ENCODE measurements around the gene BMP2K.
"Not testable (repeated sequence)": the region's sequence is repeated elsewhere in the genome, so short reads cannot be mapped to it uniquely, and the experiment has no call there.

The BMP2K gene

DNA sequence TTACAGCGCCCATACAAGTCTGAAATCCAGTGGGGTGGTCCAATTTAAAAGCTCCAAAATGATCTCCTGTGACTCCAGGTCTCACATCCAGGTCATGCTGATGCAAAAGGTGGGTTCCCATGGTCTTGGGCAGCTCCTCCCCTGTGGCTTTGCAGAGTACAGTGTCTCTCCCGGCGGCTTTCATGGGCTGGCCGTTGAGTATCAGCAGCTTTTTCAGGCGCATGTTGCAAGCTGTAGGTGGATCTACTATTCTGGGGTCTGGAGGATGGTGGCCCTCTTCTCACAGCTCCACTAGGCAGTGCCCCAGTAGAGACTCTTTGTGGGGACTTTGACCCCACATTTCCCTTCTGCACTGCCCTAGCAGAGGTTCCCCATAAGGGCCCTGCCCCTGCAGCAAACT, 92.6 kb downstream of the BMP2K start:
- DNase-seq, result not testable (repeated sequence)

DNA sequence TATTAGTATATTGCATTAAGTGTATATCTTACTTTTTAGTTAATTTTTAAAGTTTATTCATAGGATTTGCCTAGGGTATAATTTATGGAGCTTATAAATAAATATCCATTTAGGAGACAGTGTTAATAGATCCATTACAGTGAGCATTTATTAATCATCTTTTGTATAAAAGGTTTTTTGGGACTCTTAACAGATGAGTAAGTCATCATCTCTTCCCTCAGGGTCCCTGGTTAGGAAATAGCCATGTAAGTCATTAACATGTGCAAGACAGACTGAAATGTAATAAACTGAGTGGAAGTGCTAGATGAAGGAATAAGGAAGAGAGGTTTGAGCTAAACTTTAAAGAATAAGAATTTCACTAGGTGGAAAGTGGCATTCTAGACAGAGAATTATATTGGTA, 93.9 kb downstream of the BMP2K start:
- DNase-seq, result no peak

DNA sequence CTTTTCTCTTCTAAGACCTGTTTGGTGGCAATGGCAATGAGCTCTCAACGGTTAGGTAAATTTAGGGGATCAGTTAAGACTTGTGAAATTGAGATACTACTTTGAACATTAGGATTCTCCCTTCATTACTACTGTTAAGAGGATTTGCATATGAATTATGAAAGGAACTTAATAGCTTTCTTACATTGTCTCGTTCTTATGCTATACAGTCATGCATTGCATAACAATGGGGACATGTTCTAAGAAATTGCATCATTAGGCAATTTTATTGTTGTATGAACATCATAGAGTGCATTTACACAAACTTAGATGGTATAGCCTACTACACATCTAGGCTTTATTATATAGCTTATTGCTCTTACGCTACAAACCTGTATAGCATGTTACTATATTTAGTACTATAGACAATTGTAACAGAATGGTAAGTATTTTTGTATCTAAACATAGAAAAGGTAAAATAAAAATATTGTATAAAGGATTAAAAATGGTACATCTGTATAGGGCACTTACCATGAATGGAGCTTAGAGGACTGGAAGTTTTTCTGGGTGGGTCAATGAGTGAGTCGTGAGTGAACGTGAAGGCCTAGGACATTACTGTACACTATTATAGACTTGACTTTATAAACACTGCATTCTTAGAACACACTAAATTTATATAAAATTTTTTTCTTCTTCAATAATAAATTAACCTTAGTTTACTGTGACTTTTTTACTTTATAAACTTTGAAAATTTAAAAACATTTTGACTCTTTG, 100.6 kb downstream of the BMP2K start:
- DNase-seq, result no peak

DNA sequence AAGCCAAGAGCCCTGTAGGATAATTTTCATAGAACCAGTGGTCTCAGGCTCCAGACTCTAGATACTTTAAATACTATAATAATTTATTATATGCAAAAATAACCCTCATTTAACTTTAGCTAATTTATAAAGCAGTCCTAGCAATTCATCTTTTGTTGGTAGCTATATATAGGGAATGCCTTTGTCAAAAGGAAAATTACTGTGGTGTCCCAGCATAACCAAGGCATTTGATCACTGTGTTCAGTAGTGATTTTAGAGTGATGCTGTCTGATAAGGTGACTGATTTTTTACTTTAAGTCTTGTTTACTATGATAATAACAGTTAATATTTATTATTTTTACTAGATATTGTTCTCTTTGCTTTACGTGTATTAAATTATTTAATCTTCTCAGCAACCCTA, 101.9 kb downstream of the BMP2K start:
- DNase-seq, result no peak

DNA sequence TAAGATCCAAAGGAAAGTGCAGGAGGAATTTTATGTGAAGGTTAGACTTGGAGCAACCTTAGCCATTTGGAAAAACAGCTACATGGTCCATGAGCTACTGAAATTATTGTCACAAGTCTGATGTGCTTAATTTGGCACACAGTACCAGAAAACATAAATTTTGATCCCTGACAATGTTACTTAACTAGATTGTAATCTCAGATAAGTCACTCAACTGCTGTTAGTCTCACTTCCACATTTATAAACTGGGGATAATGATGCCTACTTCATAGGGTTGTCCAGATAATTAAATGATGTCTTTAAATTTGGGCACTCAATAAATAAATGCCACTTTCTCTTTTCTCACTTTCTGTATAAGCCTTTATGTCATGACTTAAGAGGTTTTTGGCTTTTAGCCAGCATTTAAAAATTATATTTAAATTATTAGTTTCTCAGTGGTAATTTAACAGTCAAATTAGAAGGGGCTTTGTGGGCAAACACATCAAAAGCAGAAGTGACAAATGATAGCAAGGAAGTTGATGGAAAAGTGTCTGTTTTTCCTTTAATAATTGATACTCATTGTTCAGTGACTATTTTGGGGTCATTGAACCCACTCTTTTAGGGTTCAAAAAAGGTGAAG, 104.8 kb downstream of the BMP2K start:
- DNase-seq, result no peak

DNA sequence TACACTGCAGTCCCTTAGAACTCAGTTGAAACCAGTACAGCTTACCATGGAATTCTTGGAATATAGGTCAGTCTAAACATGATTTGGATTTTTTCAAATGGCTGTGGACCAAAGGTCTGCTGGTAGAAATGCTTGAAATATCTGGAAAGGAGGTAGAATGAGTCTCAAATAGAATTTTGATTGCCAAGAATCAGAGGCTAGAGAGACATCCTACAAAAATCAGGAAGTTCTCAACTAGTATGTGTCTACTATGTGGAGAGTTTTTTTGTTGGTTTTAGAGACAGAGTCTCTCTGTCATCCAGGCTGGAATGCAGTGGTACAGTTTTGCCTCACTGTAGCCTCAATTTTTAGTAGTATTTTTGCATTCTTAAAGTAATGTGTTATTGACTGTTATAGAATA, 109.4 kb downstream of the BMP2K start:
- no peak for DNase-seq

DNA sequence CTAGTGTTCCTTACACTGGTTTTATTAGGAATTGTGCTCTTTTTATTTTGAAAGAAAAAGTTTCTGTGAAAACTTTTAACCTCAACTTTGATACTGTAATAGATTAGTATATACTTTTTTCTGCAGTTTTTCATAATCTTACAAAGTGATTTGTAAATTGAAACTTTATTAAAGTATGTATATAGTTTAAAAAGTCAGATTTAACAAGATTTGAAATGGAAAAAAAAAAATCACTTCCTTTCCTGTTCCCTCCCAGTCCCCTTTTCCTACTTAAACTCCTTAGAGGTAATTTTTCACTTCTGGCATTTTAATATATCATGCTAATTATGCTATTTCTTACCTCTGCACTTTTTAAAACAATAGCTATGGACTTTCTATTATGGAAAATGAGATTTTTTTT, 113.8 kb downstream of the BMP2K start:
- no peak for DNase-seq

DNA sequence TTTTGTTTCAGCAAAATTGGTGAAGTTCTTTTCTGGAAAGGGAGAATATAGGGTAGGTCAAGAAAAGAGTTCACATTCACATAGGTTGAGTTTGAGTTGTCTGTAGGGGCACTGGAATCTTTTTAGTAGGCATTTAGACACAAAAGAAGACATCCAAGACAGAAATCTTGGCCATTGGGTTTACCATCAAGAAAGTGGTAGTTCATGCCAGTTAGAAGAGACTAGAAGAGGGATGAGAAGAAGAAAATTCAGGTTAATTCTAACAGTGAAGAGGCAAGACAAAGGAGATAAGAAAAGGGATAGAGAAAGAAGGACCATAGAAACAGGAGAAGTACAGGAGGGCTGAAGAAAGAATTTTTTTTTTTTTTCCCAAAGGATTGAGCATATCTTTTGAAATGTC, 123.2 kb downstream of the BMP2K start:
- DNase-seq, result no peak

DNA sequence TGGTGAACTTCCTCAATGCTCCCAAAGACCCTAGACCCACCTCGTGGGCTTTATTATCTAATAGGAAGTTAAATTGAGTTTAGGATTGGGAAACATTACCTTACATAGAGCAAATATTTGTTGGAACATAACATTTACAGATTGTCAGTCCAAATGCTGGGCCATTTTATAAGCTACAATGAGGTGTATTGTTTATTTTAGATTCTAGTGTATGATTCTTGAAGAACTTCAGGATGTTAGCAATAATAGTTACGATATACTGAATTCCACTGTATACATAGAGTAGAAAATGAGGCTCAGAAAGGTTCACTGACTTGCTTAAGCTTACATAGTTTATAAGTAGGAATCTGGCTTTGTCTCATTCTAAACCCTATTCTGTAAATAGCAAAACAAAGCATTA, 125.7 kb downstream of the BMP2K start:
- no peak for DNase-seq

DNA sequence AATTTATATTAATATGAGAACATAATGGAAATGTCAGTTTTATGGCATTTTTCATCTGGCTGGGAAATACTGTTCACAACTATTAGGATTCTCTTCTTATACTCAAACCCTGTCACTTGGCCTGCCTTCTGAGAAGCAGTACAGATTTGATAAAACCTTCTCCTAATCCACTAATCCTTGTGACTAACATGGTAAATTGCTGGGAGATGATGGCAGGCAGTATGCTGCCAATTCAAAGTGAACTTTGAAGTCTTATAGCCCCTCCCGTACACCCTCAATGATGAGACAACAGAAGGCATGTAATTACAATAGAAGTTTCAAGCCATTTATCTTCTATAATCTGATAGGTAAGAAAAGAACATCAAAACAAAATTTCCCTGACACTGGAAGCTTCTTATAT, 126.1 kb downstream of the BMP2K start:
- no peak for DNase-seq

DNA sequence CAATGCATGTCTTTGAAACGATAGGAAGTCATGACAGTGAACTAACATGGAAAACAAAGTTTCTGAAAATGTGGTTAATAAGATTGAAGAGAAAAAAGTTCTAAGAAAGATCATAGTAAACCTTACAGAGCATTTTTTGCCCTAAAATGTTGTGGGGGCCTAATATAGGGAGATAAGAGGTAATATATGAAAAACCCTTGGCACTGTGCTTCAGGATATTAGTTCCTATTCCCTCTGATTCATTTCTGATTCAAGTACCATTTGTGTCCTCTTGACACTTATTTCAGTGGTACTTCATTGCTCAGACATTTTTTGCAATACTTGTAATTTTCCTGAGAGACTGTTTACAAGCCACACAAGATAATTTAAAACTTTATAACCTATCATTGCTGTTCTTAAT, 128.0 kb downstream of the BMP2K start:
- no peak for DNase-seq

DNA sequence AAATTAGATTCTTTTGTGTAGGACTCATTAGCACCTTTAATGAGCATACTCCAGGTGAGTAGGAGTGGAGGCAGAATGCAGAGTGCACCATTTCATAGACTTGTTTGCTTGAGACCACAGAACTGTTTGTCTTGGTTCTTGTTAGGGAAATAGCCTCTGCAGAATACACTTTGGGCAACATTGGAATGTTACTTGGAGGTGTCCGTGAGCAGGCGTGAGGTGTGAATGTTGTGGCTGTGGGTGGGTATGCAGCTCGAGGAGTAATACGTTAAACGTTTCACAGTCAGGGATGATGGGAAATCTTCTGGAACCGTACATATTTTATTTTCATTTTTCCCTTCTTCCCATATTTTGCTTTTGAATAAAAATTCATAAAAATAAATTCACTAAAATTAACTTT, 131.5 kb downstream of the BMP2K start:
- no peak for DNase-seq

DNA sequence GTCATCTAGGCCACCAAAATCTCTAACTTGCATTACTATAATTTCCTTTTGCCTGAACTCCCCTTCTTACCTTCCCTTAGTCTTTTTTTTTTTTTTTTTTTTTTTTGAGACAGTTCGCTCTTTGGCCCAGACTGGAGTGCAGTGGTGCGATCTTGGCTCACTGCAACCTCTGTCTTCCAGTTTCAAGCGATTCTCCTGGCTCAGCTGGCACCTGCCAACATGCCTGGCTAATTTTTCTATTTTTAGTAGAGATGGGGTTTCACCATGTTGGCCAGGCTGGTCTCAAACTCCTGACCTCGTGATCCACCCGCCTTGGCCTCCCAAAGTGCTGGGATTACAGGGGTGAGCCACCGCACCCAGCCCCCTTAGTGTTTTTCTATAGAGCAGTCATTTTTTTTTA, 132.8 kb downstream of the BMP2K start:
- not testable (repeated sequence) for DNase-seq

DNA sequence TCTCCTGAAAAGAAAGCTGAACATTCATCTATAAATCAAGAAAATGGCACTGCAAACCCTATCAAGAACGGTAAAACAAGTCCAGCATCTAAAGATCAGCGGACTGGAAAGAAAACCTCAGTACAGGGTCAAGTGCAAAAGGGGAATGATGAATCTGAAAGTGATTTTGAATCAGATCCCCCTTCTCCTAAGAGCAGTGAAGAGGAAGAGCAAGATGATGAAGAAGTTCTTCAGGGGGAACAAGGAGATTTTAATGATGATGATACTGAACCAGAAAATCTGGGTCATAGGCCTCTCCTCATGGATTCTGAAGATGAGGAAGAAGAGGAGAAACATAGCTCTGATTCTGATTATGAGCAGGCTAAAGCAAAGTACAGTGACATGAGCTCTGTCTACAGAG, 134.5 kb downstream of the BMP2K start:
- no peak for DNase-seq

DNA sequence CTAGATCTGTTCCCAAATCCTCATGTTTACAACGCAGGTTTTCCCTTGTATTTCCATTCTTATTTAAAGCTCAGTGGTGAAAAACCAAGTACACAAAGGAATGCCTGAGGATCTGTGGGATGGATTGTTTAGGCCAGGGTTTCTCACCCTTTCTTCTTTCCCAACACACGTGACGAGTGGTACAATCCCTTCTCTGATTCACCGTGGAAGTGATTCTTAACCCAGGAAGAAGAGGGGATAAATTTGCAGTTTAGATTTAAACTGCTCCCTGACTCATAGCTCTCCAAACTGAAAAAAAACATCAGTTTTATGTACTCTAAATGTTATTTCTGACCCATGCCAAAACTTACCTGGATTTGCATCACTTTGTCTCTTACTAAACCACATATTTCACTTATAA, 146.1 kb downstream of the BMP2K start:
- no peak for DNase-seq

DNA sequence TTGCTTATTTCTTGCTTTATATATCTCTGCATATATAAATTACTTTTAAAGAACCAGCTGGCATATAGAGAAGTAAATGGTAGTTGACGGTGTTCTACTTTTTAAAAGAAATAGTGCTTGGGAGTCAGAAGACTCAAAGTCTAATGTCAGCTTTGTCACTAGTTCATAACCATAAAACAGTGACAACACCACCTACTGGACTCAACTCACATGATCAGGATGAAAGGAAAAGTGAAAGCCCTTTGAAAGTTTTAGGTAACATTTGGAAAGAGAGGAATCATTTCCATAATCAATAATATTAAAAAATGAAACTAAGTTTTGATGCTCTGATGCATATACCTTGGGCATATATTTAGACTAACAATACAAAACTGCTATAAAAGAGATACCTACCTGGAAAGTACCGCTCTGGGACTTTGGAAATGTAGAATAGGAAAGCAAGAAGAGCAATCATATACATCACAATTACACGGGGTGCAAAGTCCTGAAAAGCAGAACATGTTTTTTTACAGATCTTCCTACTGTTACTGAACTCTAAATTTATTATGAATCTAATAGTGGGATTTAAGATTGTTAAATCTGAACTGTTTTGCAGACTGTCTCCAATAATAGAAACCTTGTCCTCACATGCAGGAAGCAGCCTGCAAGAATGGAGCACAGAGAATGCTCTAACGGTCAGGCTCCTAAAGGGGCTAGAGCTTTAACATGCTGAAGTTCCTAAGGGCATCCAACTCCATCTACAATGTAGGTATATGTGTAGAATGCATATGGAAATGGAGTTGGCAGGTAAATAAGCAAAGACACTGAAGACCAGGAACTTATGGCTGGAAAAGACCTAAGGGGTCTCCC, 147.5 kb downstream of the BMP2K start:
- no peak for DNase-seq

DNA sequence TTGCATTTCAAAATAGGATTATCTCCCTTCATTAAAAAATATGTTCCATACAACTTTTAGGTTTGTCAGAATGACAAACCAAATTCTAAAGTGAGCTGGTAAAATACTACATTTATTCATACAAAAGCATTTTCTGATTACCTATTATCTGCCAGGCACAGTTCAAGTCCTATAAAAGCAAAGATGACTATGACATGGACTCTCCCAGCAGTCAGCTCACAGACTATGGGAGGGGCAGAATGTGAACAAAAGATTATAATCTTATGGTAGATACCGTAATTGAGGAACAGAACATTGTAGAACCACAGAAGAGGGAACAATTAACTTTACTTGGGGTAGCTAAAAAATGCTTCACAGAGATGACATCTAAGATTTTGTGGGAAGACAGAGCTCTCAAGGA, 150.7 kb downstream of the BMP2K start:
- no peak for DNase-seq

DNA sequence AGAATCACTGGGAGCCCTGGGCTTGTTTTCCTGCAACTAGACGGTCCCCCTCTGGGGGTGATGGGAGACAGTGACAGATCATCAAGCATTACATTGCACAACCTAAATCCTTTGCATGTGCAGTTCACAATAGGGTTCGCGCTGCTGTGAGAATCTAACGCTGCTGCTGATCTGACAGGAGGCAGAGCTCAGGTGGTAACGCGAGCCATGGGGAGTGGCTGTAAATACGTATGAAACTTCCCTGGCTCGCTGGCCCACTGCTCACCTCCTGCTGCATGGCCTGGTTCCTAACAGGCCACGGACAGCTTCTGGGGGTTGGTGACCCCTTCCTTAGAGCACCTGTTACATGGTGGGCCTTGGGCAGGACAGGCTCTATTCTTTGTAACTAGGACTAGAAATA, 152.7 kb downstream of the BMP2K start:
- no peak for DNase-seq

DNA sequence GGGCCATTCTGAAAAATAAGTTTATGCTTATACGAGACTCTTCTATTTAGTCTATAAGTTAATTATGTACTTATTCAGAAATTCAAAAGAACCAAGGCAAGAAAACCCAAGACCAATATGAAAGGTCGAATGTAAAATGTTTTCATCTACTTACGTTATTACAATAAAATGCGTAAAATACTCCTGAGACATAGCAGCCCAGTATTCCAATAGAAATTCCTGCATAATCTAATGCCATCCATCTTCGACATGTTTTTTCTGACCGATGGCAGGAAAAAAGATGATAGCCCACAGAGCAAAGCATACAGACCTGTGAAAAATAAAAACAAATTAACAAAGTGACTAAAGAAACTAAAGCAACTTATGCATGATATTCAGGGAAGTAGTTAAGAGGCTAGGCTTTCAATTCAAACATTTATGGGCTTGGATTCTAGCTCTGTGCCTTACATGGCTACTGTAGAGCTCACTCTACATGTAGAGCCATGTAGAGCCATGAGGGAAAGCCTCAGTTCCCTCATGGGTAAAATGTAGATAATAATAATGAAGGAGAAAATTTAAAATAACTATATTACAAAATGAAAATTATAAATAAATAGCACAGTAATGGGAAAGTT, 154.0 kb downstream of the BMP2K start:
- no peak for DNase-seq

DNA sequence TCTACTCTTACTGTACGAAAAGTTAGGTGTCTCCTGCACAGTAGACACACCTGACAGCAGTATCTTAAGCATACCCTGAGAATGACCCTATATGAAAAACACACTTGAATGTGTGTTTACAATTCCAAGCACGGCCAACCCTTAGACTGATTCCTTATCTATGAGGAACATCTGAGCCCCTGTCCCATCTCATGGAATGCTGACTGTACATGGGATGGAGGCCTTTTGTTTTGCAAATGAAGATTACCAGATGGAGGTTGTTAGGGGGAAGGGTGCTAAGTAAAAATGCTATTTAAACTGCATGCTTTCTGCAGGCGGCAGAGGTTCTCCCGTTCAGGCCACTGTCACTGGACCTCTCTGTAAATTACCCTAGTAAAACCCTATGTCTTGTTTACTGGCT, 160.8 kb downstream of the BMP2K start:
- DNase-seq, result no peak

DNA sequence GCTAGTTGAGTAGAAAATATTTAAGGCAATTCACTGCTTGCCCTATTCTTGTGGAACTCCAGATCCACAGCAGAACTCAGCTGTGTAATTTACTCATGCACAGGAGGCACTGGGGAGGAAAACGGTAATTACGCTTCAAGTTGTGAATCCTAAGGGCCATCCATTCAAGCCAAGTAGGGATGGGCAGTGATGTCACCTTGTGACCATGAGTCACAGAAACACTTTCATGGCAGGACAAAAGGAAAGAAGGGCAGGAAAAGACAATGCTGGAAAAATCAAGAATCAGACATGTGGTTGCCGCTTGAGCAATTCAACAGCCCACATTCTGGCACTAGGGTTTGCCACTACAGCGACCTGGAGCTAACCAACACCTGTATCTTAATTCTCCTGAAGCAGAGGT, 161.7 kb downstream of the BMP2K start:
- DNase-seq, result no peak

DNA sequence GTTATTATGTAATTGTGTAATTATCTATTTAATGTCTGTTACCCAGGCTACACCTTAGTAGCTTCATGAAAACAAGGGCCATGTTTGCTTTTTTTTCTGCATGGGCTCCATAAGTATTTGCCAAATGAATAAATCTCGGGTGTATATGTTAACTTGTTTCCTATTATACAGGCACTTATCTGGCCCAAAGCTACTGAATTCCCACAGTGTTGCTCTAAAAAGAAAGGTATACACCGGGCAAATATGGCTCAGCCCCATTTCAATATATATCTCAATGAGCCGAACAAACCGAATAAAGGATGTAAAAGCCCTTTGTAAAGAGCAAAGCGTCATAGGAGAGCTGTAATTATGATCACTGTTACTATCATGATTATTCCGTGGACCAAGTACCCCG, 162.3 kb downstream of the BMP2K start:
- no peak for DNase-seq

DNA sequence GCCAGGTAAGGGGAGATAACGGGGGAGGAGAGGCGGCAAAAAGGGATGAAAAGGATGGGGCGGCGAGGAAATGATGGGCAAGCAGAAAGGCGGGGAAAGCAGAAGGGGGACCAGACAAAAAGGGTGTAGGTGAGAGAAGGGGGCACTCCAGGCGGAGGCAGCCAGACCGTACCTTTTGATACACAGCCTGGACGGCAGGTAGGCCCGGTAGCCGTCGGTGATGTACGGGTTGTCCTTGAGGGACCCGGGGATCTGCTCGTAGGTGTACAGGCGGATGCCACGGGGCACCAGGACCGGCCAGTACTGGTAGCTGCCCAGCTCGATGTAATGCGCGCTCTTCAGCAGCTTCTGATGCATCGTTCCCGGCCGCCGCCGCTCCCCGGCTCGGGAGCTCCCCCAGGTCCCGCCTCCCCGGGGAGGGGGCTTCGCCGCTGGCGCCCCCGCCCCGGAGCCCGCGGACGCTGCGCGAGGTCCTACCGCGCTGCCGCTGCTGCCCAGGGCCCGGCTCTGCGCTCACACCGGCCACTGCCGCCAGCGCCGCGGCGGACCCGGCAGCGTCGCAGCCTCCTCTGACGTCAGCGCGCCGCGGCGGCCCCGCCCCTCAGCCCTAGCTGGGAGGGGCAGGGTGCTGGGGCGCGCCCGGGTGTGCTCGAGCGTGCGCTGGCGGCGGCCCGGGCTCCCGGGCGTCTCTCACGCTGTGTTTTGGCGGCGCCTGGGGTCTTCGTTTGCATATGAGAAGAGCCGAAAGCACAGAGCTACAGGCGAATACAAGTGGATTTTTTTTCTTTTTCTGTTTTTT, 162.9 kb downstream of the BMP2K start, which contains the start of gene PAQR3:
Gene PAQR3 (minus strand): TSS at position 571 of the 799 bp plus-strand sequence. CDS start 214 bp downstream, at position 357.
- DNase-seq, result peak; percentile 6
